SU-DHL-6 (cell line): ENCODE results near the gene ANGPTL1.

ENCODE experiments used
- H2AFZ ChIP-seq: fragments of 200-600 bp; sonication (generic); 2 replicates; pipeline ENCODE4 v1.6.1; 2014; ENCODE audit warnings: low read depth, mild to moderate bottlenecking, moderate library complexity, mixed read lengths, antibody characterized with exemption, low read length; ENCODE audit not compliant: severe bottlenecking
- H3F3A ChIP-seq: fragments of 200-600 bp; shearing (Covaris generic); 2 replicates; pipeline ENCODE4 v1.6.0; 2016; ENCODE audit warnings: antibody characterized with exemption, mild to moderate bottlenecking; ENCODE audit not compliant: insufficient read depth
- H3K27ac ChIP-seq: fragments of 200-600 bp; sonication (generic); 2 replicates; pipeline ENCODE4 v1.5.1; 2016; ENCODE audit warnings: low read depth, mild to moderate bottlenecking, low read length, moderate library complexity, mixed read lengths
- H3K27me3 ChIP-seq: fragments of 200-600 bp; sonication (generic), shearing (Covaris generic); 2 replicates; pipeline ENCODE4 v1.6.0; 2014; ENCODE audit warnings: mild to moderate bottlenecking, low read length
- H3K36me3 ChIP-seq: fragments of 200-600 bp; sonication (generic); 2 replicates; pipeline ENCODE4 v1.6.1; 2014; ENCODE audit warnings: mild to moderate bottlenecking, low read length, mixed read lengths
- H3K4me2 ChIP-seq: fragments of 300-600, 200-600 bp; shearing (Covaris generic), sonication (generic); 2 replicates; pipeline ENCODE4 v1.6.0; 2014; ENCODE audit warnings: low read length, low read depth, mild to moderate bottlenecking; ENCODE audit not compliant: poor library complexity, severe bottlenecking
- H3K4me3 ChIP-seq: fragments of 200-600 bp; sonication (generic); 2 replicates; pipeline ENCODE4 v1.5.1; 2014; ENCODE audit warnings: antibody characterized with exemption, low read length, mild to moderate bottlenecking, mixed read lengths; ENCODE audit not compliant: insufficient read depth, poor library complexity, severe bottlenecking
- H3K79me2 ChIP-seq: fragments of 200-600 bp; sonication (generic); 2 replicates; pipeline ENCODE4 v1.6.1; 2014; ENCODE audit warnings: mild to moderate bottlenecking, low read length, moderate library complexity; ENCODE audit not compliant: insufficient read depth
- H3K9ac ChIP-seq: fragments of 200-600 bp; sonication (generic); 2 replicates; pipeline ENCODE4 v1.7.0; 2014; ENCODE audit warnings: mild to moderate bottlenecking, low read length
- H3K9me2 ChIP-seq: fragments of 200-600 bp; sonication (generic); replicated peaks from 2 replicates; pipeline ENCODE4 v1.6.1; 2014; ENCODE audit warnings: low read length; ENCODE audit not compliant: insufficient read depth
- H3K9me3 ChIP-seq: fragments of 200-600 bp; sonication (generic); 2 replicates; pipeline ENCODE4 v1.6.1; 2014; ENCODE audit warnings: low read length, mixed read lengths; ENCODE audit not compliant: insufficient read depth
- H4K20me1 ChIP-seq: fragments of 200-600 bp; sonication (generic); 2 replicates; pipeline ENCODE4 v1.6.1; 2014; ENCODE audit warnings: low read depth, mild to moderate bottlenecking, antibody characterized with exemption, low read length, moderate library complexity, mixed read lengths
- EZH2phosphoT487 ChIP-seq: fragments of 200-600 bp; sonication (generic), shearing (Covaris generic); conservative IDR thresholded peaks from 2 replicates; pipeline ENCODE4 v1.6.1; 2018; ENCODE audit warnings: mild to moderate bottlenecking, antibody characterized with exemption, low read length, moderate library complexity, mixed read lengths
- TF ChIP-seq, protein P1 (sequence below): fragments of 200-600 bp; sonication (generic); IDR thresholded peaks from one replicate; pipeline ENCODE4 v1.5.1; 2017; ENCODE audit warnings: antibody characterized with exemption, mild to moderate bottlenecking, low read length, moderate library complexity; ENCODE audit not compliant: insufficient read depth, poor library complexity, severe bottlenecking

The ANGPTL1 gene

GRCh38 chr1:178825167-178825566 lies 45.7 kb downstream of the ANGPTL1 start:
- Histone ChIP-seq H3K36me3 (peaks cover 43% of the 10 kb centered on the region; the same call in 1 of the 2 replicates), H3K9ac (no peak overlapping the region), H3K4me2 (no peak overlapping the region), H3K79me2 (no peaks in the 10 kb centered on the region), H3K4me3 (no peak overlapping the region), H3F3A (no peaks in the 10 kb centered on the region), H3K27ac (no peak overlapping the region), H4K20me1 (no peaks in the 10 kb centered on the region), H3K27me3 (no peaks in the 10 kb centered on the region), H3K9me2 (no peaks in the 10 kb centered on the region), H3K9me3 (no peaks in the 10 kb centered on the region), H2AFZ (no peak overlapping the region)
- TF ChIP-seq, protein P1, sequence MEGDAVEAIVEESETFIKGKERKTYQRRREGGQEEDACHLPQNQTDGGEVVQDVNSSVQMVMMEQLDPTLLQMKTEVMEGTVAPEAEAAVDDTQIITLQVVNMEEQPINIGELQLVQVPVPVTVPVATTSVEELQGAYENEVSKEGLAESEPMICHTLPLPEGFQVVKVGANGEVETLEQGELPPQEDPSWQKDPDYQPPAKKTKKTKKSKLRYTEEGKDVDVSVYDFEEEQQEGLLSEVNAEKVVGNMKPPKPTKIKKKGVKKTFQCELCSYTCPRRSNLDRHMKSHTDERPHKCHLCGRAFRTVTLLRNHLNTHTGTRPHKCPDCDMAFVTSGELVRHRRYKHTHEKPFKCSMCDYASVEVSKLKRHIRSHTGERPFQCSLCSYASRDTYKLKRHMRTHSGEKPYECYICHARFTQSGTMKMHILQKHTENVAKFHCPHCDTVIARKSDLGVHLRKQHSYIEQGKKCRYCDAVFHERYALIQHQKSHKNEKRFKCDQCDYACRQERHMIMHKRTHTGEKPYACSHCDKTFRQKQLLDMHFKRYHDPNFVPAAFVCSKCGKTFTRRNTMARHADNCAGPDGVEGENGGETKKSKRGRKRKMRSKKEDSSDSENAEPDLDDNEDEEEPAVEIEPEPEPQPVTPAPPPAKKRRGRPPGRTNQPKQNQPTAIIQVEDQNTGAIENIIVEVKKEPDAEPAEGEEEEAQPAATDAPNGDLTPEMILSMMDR, result no peak
- no peak for TF ChIP-seq EZH2phosphoT487

GRCh38 chr1:178821134-178821866 lies 49.6 kb downstream of the ANGPTL1 start:
- no peak overlapping the region for H3K9ac ChIP-seq
- H3K27ac ChIP-seq, result no peak overlapping the region
- no peak overlapping the region for H2AFZ ChIP-seq
- no peak overlapping the region for H3K4me3 ChIP-seq
- H3F3A ChIP-seq, result no peaks in the 10 kb centered on the region
- no peaks in the 10 kb centered on the region for H3K9me3 ChIP-seq
- no peak overlapping the region for H3K4me2 ChIP-seq
- H3K36me3 ChIP-seq, result peaks cover 37% of the 10 kb centered on the region; the same call in 1 of the 2 replicates
- no peaks in the 10 kb centered on the region for H4K20me1 ChIP-seq
- H3K27me3 ChIP-seq, result no peaks in the 10 kb centered on the region
- H3K79me2 ChIP-seq, result peaks cover 5% of the 10 kb centered on the region
- TF ChIP-seq, protein P1, result no peak
- TF ChIP-seq EZH2phosphoT487, result no peak
- H3K9me2 ChIP-seq, result no peaks in the 10 kb centered on the region

DNA sequence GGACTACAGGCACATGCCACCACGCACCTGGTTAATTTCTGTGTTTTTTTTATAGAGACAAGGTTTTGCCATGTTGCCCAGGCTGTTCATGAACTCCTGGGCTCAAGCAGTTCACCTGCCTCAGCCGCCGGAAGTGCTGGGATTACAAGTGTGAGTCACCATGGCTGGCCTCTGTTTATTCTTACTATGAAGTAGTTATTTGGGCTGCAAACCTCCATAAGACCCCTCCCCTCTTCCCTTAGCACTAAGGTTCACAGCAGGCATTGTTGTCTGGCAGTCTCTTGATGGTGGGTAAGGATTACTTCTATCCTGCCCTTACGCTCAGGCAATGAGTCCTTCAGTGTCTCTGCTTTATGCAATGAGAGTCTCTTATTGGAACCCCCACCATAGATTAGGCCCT lies 51.8 kb downstream of the ANGPTL1 start:
- Histone ChIP-seq H3K36me3 (peaks cover 29% of the 10 kb centered on the region; the same call in 1 of the 2 replicates), H3K27me3 (no peaks in the 10 kb centered on the region), H3K4me2 (no peak overlapping the region), H3K4me3 (no peak overlapping the region), H3K9me2 (no peaks in the 10 kb centered on the region), H3K9ac (no peak overlapping the region), H3K9me3 (no peaks in the 10 kb centered on the region), H4K20me1 (no peaks in the 10 kb centered on the region), H3F3A (no peaks in the 10 kb centered on the region), H2AFZ (no peak overlapping the region), H3K79me2 (peaks cover 20% of the 10 kb centered on the region), H3K27ac (no peak overlapping the region)
- TF ChIP-seq, protein P1, result no peak
- TF ChIP-seq EZH2phosphoT487, result no peak
